NB4 (cell line): ENCODE results near the gene TGFA.

Source experiments
- POLR2A ChIP-seq: IDR thresholded peaks from 2 replicates; pipeline ENCODE4 v1.6.1; 2011; ENCODE audit warnings: mild to moderate bottlenecking; ENCODE audit not compliant: insufficient read length; ENCODE audit errors: extremely low read depth
- TF ChIP-seq, protein P1 (sequence below): IDR thresholded peaks from one replicate; pipeline ENCODE4 v1.5.1; 2012; ENCODE audit warnings: low read depth, low read length
- TF ChIP-seq, protein P2 (sequence below): IDR thresholded peaks from 2 replicates; pipeline ENCODE4 v1.6.1; 2011; ENCODE audit warnings: low read depth, low read length

DNA sequence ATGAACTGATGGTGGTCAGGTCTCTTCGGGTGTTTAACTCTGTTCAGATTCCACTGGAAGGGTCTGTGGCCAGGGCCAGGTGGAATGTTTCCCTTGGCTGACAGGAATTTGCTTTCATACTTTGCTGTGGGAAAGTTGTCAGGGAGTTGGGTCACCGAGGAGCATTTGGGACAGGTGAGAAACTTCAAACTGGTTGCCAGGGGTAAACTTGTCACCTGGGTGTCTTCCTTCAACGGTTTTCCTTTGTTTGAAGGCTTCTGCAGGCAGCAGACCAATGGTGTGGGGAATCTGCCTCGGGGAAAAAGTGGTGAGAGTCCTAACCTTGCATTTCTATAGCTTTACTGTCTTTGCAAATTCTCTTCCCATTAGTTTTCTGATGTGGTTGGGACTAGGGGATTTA lies 92.2 kb downstream of the TGFA start:
- TF ChIP-seq, protein P1, sequence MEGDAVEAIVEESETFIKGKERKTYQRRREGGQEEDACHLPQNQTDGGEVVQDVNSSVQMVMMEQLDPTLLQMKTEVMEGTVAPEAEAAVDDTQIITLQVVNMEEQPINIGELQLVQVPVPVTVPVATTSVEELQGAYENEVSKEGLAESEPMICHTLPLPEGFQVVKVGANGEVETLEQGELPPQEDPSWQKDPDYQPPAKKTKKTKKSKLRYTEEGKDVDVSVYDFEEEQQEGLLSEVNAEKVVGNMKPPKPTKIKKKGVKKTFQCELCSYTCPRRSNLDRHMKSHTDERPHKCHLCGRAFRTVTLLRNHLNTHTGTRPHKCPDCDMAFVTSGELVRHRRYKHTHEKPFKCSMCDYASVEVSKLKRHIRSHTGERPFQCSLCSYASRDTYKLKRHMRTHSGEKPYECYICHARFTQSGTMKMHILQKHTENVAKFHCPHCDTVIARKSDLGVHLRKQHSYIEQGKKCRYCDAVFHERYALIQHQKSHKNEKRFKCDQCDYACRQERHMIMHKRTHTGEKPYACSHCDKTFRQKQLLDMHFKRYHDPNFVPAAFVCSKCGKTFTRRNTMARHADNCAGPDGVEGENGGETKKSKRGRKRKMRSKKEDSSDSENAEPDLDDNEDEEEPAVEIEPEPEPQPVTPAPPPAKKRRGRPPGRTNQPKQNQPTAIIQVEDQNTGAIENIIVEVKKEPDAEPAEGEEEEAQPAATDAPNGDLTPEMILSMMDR = no peak
- TF ChIP-seq POLR2A = no peak
- TF ChIP-seq, protein P2, sequence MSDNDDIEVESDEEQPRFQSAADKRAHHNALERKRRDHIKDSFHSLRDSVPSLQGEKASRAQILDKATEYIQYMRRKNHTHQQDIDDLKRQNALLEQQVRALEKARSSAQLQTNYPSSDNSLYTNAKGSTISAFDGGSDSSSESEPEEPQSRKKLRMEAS = no peak
